ENCODE measurements around the gene IRF2BP2.
"Not testable (repeated sequence)": the region's sequence is repeated elsewhere in the genome, so short reads cannot be mapped to it uniquely, and the experiment has no call there.

Gene IRF2BP2

DNA sequence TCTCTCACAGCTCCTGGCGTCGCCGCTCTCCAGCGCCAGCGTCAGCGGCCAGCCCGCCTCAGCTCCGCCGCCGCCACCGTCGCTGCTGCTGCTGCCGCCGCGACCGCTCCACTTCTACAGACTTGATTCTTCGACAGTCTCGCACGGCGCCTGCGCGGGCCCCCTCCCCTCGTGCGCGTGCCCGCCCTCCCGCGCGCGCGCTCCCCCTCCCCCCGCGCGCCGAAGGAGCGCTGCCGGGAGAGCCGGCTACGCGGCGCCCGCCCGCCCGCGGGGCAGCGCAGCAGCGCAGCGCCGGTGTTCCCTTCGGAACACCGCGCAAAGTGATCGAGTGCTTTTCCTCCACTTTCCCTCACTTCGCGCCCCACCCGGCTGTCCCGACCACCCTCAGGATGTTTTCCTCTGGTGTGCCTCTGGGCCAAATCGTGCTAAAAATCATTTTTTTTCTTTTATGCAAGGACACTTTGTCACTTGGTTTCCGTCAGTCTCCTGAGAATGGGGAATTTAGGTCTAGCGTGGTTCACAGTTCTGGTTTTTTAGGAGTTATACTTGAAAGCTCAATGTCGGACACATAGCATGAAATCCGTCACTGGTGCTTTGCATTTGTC, at the start of gene IRF2BP2:
TSS of gene IRF2BP2 (minus strand) at position 118 of the 605 bp plus-strand sequence. CDS start 684 bp downstream, outside the sequence.
- peak; percentile 74 to 78 for DNase-seq

DNA sequence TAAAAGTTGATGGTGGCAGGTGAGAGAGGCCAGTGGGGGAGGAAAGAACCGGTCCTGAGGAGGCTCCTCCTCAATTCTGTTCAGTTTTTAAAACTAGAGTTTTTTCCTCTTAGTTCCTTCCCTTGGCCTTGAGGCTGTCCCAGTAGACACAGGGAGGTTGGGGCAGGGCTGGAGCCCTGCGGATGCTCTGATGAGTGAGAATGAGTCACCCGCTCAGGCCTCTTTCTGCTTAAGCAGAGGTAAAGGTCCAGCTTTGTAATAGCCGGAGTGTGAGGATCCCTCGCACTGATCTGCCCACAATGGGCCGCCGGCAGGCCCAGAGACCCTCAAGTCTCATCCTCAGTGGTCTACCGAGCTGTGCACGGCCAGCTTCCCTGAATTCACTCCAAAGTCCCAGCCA, 49.6 kb upstream of the IRF2BP2 start:
- no peak for DNase-seq

- DNase-seq, result peak; percentile 44 to 70
Observed at GRCh38 chr1:234658138-234658537, 48.2 kb upstream of the IRF2BP2 start.

DNA sequence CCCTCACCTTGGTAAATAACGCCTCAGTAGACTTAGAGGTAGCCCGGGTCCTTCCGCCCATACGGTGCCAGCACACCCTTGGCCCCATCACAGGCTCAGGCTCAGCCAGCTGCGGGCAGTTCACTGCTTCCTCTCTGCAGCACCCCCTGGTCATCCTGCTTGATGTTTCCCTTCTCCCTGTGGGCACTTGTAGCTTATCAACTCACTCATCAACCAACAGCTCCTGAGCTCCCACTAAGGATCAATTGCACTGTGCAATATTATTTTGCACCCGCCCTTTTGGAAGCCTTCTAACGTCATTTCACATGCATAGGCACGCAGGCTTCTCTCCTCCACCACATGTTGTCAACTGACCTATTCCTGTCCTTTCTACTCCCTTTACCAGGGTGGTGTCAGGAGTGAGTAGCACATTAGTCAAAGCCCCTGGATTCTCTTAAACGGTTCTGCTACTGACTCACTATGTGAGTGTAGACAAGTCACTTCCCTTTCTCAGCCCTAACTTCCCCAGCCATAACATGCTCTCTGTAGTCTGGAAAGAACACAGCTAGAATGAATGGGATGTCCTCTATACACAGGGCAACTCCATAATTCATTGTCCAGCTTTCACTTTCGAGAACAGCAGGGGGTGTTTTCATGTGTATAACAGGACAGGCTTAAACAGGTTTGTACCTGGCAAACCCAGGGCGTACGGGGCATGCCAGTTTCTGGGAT, 47.1 kb upstream of the IRF2BP2 start:
- no peak for DNase-seq

GRCh38 chr1:234656070-234656895, 46.3 kb upstream of the IRF2BP2 start:
- no peak for DNase-seq

DNA sequence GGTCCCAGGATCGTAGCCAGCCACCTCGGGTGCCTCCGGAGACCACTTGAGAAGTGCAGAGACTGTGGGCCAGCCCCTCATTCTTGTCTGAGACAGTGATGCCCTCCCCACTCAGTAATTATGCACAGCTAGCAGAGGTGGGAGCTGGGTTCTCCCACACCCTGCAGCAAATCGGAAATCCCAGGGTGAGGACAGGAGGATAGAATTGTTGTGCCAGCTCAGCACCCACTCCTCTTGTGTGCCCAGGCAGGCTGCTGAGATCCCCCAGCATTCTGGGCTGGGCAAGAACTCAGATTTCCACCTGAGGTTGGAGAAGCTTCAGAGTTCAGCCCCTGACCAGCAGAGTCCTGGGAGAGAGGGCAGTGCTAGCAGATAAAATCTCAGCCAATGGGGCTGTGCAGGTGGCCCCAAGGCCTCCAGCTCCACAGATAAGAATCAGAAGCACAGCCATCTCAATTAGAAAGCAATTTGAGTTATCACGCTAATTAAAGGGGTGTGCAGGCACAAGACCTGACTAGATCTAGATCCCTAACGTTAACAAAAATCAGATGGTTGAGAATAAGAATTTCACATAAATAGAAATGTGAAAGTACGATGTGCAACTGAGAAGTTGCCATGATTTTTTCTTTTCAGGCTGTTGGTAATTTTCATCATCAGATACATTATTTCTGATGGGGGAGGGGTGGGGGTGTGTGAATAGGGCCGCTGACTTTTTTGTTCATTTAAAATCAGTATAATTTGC, 45.5 kb upstream of the IRF2BP2 start:
- no peak for DNase-seq

GRCh38 chr1:234654002-234654733, 44.2 kb upstream of the IRF2BP2 start:
- no peak for DNase-seq

DNA sequence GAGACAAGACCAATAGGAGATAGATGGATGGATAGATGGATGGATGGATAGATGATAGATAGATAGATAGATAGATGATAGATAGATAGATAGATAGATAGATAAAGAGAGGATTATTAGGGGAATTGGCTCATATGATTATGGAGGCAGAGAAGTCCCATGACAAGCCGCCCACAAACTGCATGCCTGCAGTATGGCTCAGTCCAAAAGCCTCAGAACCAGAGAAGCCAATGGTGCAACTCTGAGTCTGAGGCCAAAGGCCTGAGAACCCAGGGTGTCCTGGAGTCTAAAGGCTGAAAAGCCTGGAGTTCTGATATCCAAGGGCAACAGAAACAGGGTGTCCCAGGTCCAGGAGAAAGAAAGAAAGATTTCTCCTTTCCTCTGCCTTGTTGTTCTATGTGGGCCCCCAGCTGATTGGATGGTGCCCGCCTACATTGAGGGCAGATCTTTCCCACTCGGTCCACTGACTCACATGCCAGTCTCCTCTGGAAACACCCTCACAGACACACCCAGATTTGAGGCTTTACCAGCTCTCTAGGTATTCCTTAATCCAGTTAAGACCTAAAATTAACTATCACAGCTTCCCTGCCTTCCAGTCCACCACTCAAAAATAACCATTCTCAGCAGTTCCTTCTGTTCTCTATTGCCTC, 39.6 kb upstream of the IRF2BP2 start:
- no peak for DNase-seq

DNA sequence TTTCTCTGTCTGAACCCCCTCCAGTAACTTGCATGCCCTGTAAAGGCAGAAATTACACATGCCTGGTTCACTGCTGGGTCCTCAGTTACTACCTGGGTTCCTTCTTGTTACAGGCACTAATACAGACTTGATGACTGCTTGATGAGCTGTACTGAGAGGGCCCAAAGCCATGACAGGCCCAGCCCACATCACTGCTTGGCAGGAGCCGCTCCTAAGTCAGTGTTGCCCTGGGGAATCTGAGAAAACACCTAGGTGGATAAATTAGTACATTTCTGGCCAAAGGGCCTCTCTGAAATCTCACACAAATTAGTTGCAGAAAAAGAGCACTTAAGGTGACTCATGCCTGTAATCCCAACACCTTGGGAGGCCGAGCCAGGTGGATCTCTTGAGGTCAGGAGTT, 37.8 kb upstream of the IRF2BP2 start:
- no peak for DNase-seq

- peak; percentile 66 to 77 for DNase-seq
Observed at GRCh38 chr1:234647245-234647644, 37.3 kb upstream of the IRF2BP2 start.

DNA sequence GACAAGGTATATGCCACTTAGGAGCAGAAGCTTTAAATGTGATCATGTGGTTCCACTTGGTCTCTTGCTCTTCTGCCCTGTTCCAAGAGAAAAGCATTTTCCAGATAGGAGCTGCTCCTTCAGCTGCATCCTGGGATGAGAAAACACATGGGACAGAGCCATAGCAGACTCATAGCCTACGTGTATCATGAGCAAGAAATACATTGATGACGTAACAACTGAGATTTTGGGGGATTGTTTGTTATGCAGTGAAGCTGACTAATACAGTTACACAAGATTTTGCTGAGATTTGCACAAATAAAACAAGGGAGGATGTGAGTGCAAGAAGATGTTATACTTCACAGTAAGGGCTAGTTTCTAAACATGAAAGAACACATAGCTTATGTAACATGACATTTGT, 36.0 kb upstream of the IRF2BP2 start:
- DNase-seq, result no peak

- no peak for DNase-seq
Observed at GRCh38 chr1:234645474-234645953, 35.5 kb upstream of the IRF2BP2 start.

- DNase-seq, result no peak
Observed at GRCh38 chr1:234644928-234645327, 35.0 kb upstream of the IRF2BP2 start.

DNA sequence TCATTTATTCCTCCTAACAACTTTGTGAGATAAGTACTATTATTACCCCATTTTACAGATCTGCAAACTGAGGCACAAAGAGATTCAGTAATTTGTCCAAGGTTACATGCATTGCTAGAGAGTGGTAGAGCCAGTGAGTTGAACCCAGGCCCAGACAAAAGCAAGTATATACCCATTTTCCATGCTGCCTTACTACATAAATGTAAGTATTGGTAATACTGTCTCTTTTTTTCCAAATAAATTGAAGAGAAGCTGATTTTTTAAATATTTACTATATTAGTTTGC, 33.8 kb upstream of the IRF2BP2 start:
- DNase-seq, result no peak

DNA sequence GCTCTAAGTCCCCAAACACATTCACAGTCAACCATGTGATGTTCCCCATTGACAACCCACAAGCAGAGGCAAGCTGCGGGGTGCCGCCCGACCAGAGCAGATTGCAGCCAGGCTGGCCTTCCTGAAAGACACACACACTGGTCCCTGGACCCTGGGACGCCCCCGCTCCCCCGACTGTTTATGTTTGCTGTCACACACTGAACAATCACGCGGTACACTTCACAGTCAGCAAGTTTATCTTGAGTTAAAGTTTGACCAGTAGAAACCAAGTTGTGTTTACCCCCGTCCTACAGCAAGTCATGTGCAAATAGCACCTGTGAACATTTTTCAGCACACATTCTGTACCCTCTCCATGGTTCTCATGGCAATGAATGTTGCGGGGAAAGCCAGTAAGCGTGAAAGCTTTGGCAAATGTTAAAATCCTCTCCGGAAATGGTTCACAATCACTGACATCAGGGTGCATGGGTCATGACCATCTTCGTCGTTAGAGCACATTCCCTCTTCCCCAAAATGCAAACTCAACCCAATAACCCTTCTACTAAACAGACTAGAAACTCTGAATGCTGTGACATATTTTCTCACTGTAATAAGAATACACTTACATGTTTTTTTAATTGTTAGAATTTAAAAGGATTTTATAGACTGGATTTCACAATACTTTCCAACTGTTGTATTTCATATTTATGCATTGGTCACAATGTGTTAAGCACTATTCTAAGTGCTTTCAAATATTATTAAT, 33.3 kb upstream of the IRF2BP2 start:
- DNase-seq, result no peak

GRCh38 chr1:234642428-234642827, 32.5 kb upstream of the IRF2BP2 start:
- no peak for DNase-seq

DNA sequence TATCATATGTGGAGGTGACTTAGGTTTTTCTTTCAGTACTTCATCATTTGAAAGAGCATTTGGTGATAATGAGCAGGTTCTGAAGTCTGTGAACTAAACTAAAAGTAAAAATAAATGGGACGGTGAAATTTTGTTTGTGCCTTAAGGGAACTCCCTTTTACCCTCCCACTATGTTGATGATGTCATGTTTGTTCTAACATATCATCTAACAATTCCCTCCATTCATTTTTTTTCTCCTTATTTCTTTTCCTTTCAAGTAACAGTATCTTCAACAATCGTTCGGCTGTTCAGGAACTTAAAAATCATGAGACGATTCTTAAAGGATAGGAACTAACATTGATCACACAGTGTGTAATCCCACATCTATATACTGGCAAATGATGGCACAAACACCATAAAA, 30.0 kb upstream of the IRF2BP2 start:
- no peak for DNase-seq

DNA sequence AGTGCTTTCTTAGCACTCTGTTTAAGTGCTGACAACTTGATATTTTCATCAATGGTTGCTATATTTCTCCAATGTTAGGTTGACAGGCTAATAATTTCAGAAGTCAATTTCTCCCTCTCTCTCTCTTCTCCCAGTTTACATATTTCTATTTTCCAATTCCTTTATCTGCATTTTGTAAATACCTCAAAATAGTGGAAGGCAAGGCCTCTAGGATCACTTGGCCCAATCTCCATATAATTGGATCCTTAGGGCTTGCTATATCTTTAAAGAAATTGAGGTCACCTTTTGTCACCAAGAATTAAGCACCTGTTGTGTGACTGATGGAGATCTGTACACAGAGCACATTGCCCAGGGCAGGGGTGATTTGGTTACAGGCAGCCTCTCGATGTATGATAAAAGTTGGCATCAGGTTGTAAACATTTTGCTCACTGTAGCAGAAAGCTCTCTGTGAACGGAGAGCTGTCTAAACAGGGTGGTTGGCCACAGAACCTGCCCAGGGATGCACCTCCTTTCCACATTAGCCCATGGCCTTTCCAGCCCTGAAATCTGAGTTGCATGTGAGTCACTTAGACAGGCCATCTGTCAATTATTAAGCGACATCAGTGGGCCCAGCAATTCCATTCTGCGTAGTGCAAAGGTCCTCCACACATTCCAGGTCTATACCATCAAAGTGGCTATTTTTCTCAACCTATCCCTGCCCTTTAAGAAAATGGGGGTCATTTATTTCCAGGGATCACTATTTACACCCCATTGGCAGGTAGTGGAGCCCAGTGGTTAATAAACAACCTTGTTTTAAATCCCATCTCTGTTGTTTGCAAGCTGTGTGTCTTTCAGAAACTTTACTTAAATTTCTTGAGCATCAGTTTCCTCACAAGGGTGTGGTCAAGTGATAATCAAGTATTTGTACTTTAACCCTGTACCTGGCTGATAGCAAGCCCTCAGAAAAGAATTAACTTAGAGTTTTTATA, 29.1 kb upstream of the IRF2BP2 start:
- DNase-seq, result no peak

DNA sequence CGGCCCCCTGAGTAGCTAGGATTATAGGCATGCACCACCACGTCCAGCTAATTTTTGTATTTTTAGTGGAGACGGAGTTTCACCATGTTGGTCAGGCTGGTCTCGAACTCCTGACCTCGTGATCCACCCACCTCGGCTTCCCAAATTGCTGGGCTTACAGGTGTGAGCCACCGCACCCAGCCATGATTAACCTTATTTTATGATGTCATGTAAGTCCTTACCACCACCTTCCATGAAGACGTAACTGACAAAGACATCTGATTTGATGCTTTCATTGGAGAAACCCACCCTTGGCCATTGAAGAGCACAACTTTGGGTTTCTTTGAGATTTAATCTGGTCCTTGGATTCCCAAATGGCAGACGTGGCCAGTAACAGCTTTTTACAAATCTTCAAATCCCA, 24.9 kb upstream of the IRF2BP2 start:
- not testable (repeated sequence) for DNase-seq

GRCh38 chr1:234634387-234634786, 24.4 kb upstream of the IRF2BP2 start:
- DNase-seq, result no peak
